Activated CD4-positive, alpha-beta memory T cell treated with anti-CD3 and anti-CD28 coated beads for 36 hours (primary cell): ENCODE results near the gene COPRS. TPM values are rescaled to one million over a fixed set of nuclear protein-coding genes. Genes with fewer than 3 reads are reported as not detected.
A peak's percentile ranks its signal among the peaks of the same experiment; 100 is the strongest.
"Not testable (repeated sequence)": the region's sequence is repeated elsewhere in the genome, so short reads cannot be mapped to it uniquely, and the experiment has no call there.

ENCODE experiments used
- CTCF ChIA-PET: fragments of 350-600 bp; sonication (Branson Sonifier 250); formaldehyde crosslinking; loops from one replicate; lab custom pipeline; 2021; ENCODE audit warnings: antibody characterized with exemption, inconsistent platforms; lab: Charles Lee
- POLR2A ChIA-PET: fragments of 350-600 bp; sonication (Branson Sonifier 250); formaldehyde crosslinking; loops from one replicate; lab custom pipeline; 2021; ENCODE audit warnings: antibody characterized with exemption; lab: Charles Lee
- DNase-seq: peaks from one replicate; pipeline ENCODE4 v3.0.0-alpha.2; 2020
- H3K27ac Mint-ChIP-seq: one replicate; pipeline ENCODE4 v1.8.0; 2021; ENCODE audit warnings: mixed read lengths
- H3K27me3 Mint-ChIP-seq: one replicate; pipeline ENCODE4 v1.8.0; 2021; ENCODE audit warnings: mixed read lengths
- H3K36me3 Mint-ChIP-seq: one replicate; pipeline ENCODE4 v1.8.0; 2021; ENCODE audit warnings: mixed read lengths
- H3K4me1 Mint-ChIP-seq: one replicate; pipeline ENCODE4 v1.8.0; 2021; ENCODE audit warnings: low read depth, mixed read lengths
- H3K4me3 Mint-ChIP-seq: one replicate; pipeline ENCODE4 v1.8.0; 2021; ENCODE audit warnings: mild to moderate bottlenecking, mixed read lengths
- H3K9me3 Mint-ChIP-seq: one replicate; pipeline ENCODE4 v1.8.0; 2021; ENCODE audit warnings: mixed read lengths
- intact Hi-C: fragments of 100-400 bp; cut with micrococcal nuclease; formaldehyde crosslinking; loops from one replicate; pipeline ENCODE4 v1.15.1; 2023
- total RNA-seq, 2 experiments: library from RNA; stranded (reverse); gene quantifications; one replicate each; pipeline ENCODE4 v1.2.3, GENCODE V29; 2021

The COPRS gene
- total RNA-seq, 2 experiments from 2014 or later = 49.6 to 50.3 TPM

GRCh38 chr17:31843070-31843745 is 15.8 kb downstream of the COPRS start:
- Mint-ChIP-seq H3K27me3 (peaks cover 4% of the 10 kb centered on the region), H3K4me3 (no peak overlapping the region), H3K36me3 (no peaks in the 10 kb centered on the region), H3K9me3 (no peaks in the 10 kb centered on the region), H3K4me1 (no peaks in the 10 kb centered on the region), H3K27ac (no peak overlapping the region)
- no peak for DNase-seq
- ChIA-PET POLR2A (no interaction called here), CTCF (interaction anchor here (0.6 to 4.7 kb wide), 29 partner anchors 10 to 778 kb away, joined by 3 to 48 read pairs (median 5); partner anchors contain the start of gene COPRS)
- intact Hi-C loops = loop anchor here (5.0 kb wide), 2 partner anchors 296 to 406 kb away; no protein-coding TSS in a partner anchor

GRCh38 chr17:31842195-31843069 is 16.6 kb downstream of the COPRS start:
- peaks cover 4% of the 10 kb centered on the region for H3K27me3 Mint-ChIP-seq
- peak; percentile 74 for DNase-seq
- POLR2A ChIA-PET = no interaction called here
- no peaks in the 10 kb centered on the region for H3K36me3 Mint-ChIP-seq
- no peak overlapping the region for H3K4me3 Mint-ChIP-seq
- intact Hi-C loops = loop anchor here (5.0 kb wide), 2 partner anchors 295 to 405 kb away; no protein-coding TSS in a partner anchor
- no peaks in the 10 kb centered on the region for H3K4me1 Mint-ChIP-seq
- no peaks in the 10 kb centered on the region for H3K9me3 Mint-ChIP-seq
- H3K27ac Mint-ChIP-seq = no peak overlapping the region
- CTCF ChIA-PET = interaction anchor here (0.6 to 4.7 kb wide), 30 partner anchors 10 to 777 kb away, joined by 3 to 48 read pairs (median 5); partner anchors contain the start of gene COPRS

- H3K9me3 Mint-ChIP-seq = no peaks in the 10 kb centered on the region
- intact Hi-C loops = loop anchor here (5.0 kb wide), 2 partner anchors 295 to 405 kb away; no protein-coding TSS in a partner anchor
- no peak overlapping the region for H3K27ac Mint-ChIP-seq
- CTCF ChIA-PET = interaction anchor here (0.9 to 4.7 kb wide), 25 partner anchors 9 to 460 kb away, joined by 3 to 48 read pairs (median 5); partner anchors contain the start of gene COPRS
- peaks cover 4% of the 10 kb centered on the region for H3K27me3 Mint-ChIP-seq
- H3K4me3 Mint-ChIP-seq = no peak overlapping the region
- no peaks in the 10 kb centered on the region for H3K36me3 Mint-ChIP-seq
- no peak for DNase-seq
- H3K4me1 Mint-ChIP-seq = no peaks in the 10 kb centered on the region
- POLR2A ChIA-PET = no interaction called here
These were observed 17.2 kb downstream of the COPRS start for GRCh38 chr17:31841850-31842194.

DNA sequence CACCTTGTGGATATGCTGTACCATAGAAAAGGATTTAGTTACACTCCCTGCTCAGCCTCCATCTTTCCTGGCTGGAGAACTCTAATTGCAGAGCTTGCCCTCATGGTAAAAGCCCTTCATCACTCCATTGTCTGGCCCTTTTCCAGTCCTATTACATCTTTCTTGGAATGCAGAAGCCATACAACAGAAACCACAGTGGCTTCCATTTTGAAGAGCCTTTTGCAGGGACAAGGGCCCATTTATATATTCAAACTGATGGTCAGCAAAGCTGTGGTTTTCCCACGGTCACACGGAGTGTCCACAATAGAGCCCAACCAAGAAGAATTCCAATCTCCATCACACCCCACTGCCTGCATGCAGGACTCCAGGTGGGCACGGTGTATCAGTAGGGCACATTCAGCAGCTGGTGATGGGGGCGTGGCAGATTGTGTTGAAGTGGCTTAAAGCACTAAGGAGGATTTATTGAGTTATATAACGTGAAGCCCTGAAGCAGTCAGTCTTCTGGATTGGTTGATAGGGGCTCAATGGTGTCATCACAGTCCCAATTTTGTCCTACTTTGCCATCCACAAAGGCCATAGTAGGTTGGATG is 20.3 kb downstream of the COPRS start:
- no peaks in the 10 kb centered on the region for H3K9me3 Mint-ChIP-seq
- H3K27me3 Mint-ChIP-seq = peaks cover 5% of the 10 kb centered on the region
- no peak overlapping the region for H3K4me3 Mint-ChIP-seq
- CTCF ChIA-PET = no interaction called here
- no peak for DNase-seq
- H3K36me3 Mint-ChIP-seq = no peaks in the 10 kb centered on the region
- peaks cover 4% of the 10 kb centered on the region for H3K4me1 Mint-ChIP-seq
- POLR2A ChIA-PET = no interaction called here
- no peak overlapping the region for H3K27ac Mint-ChIP-seq
- intact Hi-C loops = no loop called here

DNA sequence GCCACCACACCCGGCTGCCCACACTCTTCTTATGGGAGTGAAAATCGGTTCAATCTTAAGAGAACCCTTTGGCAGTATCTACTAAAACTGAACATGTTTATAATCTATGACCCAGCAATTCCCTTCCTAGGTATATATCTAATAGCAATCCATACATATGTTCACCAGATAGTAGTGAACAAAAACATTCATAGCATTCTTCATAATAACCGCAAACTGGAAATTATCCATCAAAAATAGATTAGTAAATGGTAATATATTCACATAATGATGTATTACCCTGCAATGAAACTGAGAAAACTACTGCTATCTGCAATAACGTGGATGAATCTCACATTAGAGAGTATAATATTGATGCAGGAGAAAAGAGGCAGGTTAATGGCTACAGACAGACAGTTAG is 23.1 kb downstream of the COPRS start:
- H3K36me3 Mint-ChIP-seq = no peaks in the 10 kb centered on the region
- no peak overlapping the region for H3K27ac Mint-ChIP-seq
- H3K4me3 Mint-ChIP-seq = no peak overlapping the region
- H3K9me3 Mint-ChIP-seq = no peaks in the 10 kb centered on the region
- peaks cover 4% of the 10 kb centered on the region for H3K4me1 Mint-ChIP-seq
- ChIA-PET CTCF (interaction anchor here (0.6 kb wide), 1 partner anchor 38 kb away, joined by 4 read pairs; no protein-coding TSS in a partner anchor), POLR2A (no interaction called here)
- no peak for DNase-seq
- H3K27me3 Mint-ChIP-seq = peaks cover 5% of the 10 kb centered on the region
- intact Hi-C loops = no loop called here

DNA sequence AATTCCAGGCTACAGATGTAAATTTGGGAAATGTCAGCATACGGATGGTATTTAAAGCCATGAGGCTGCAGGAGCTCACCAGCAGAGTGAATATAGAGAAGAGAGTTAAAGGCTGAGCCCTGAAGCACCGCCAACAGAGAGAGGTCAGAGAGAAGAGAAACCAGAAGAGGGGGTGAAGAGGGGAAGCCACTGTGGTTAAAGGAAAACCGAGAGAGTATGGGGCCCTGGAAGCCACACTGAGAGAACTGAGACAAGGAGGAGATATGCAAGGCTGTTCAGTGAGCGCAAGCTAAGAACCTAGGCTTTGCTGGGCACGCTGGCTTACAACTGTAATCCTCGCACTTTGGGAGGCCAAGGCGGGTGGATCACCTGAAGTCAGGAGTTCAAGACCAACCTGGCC is 24.6 kb downstream of the COPRS start:
- CTCF ChIA-PET = interaction anchor here (0.6 to 1.1 kb wide), 2 partner anchors 13 to 397 kb away, joined by 3 to 4 read pairs; no protein-coding TSS in a partner anchor
- no peak overlapping the region for H3K27ac Mint-ChIP-seq

DNA sequence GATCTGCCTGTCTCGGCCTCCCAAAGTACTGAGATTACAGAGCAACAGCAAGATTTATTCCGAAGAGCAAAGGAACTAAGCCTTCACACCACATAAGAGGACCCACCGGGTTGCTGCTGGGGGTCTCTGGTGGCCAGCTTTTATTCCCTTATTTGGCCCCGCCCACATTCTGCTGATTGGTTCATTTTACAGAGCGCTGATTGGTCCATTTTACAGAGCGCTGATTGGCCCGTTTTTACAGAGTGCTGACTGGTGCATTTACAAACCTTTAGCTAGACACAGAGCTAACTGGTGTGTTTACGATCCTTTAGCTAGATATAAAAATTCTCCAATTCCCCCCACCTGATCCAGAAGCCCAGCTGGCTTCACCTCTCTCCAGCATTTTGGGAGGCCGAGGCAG is 26.3 kb downstream of the COPRS start:
- Mint-ChIP-seq H3K9me3 (no peaks in the 10 kb centered on the region), H3K4me3 (no peak overlapping the region), H3K27me3 (peaks cover 1% of the 10 kb centered on the region), H3K27ac (no peak overlapping the region), H3K36me3 (no peaks in the 10 kb centered on the region), H3K4me1 (peaks cover 4% of the 10 kb centered on the region)
- POLR2A ChIA-PET = no interaction called here
- CTCF ChIA-PET = interaction anchor here (1.1 kb wide), 1 partner anchor 10 kb away, joined by 4 read pairs; no protein-coding TSS in a partner anchor
- intact Hi-C loops = no loop called here
- no peak for DNase-seq

More for the DNA sequence above, 24.6 kb downstream of the COPRS start:
- peaks cover 4% of the 10 kb centered on the region for H3K4me1 Mint-ChIP-seq
- H3K27me3 Mint-ChIP-seq = peaks cover 1% of the 10 kb centered on the region
- no peaks in the 10 kb centered on the region for H3K9me3 Mint-ChIP-seq
- H3K4me3 Mint-ChIP-seq = no peak overlapping the region
- DNase-seq = no peak
- no peaks in the 10 kb centered on the region for H3K36me3 Mint-ChIP-seq
- POLR2A ChIA-PET = no interaction called here
- intact Hi-C loops = no loop called here

DNA sequence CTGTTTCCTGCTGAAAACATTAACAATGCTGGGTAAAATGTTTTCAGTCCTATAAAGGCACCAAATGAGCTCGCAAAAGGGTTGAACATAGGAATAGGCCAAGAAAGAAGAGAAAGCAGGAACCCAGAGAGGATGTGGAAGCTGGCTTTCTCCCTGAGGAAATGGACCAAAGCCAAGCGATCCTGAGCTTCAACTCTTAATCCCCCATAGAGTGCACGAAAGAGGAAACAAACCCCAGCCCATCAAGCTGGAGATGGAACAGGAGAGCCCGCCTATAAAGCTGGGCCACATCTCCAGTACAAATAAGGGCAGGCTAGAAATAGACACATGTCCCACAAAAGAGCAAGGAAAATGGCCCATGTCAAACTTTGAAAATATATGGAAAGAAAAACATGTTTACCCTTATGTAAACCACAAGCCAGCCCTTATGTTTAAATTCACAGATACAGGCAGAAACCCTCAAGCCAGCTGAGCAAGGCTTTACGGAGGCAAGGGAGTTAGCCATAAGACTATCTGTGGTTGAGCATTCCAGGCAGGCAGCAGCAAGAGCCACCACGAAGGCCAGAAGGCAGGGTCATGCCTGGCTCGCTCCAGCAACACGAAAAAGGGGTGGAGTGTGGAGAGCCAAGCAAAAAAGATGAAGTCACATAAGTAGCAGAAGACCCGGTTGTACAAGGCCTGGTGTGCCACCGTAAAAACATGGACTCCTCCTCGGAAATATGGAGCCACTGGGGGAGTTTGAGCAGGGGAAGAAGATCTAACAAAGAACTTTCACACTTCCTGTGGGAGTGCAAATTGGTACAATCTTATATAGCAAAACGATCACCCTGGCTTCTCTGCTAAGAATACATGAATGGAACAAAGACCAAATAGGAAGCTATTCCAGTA is 27.8 kb downstream of the COPRS start:
- no peaks in the 10 kb centered on the region for H3K36me3 Mint-ChIP-seq
- DNase-seq = no peak
- H3K9me3 Mint-ChIP-seq = no peaks in the 10 kb centered on the region
- H3K4me1 Mint-ChIP-seq = peaks cover 4% of the 10 kb centered on the region
- intact Hi-C loops = no loop called here
- peaks cover 1% of the 10 kb centered on the region for H3K27me3 Mint-ChIP-seq
- POLR2A ChIA-PET = no interaction called here
- H3K27ac Mint-ChIP-seq = no peak overlapping the region
- CTCF ChIA-PET = interaction anchor here (0.6 to 2.3 kb wide), 2 partner anchors 11 to 363 kb away, joined by 3 to 15 read pairs; no protein-coding TSS in a partner anchor
- H3K4me3 Mint-ChIP-seq = no peak overlapping the region

DNA sequence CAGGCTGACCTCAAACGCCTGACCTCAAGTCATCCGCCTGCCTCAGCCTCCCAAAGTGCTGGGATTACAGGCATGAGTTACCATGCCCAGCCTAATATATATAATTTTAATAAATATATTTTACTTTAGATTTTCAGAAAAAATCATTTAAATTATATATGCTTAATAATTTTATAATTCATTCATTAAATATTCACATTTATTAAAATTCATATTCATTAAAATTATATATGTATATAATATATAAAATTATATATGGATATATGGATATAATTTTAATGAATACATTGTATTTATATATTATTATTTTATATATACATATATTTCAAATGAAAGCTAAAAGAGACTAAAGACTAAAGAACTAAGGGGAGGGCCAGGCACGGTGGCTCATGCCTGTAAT is 29.4 kb downstream of the COPRS start:
- intact Hi-C loops = no loop called here

GRCh38 chr17:31828955-31829354 is 30.1 kb downstream of the COPRS start:
- H3K36me3 Mint-ChIP-seq, CTCF ChIA-PET, H3K27me3 Mint-ChIP-seq, POLR2A ChIA-PET, H3K27ac Mint-ChIP-seq, H3K4me3 Mint-ChIP-seq, H3K9me3 Mint-ChIP-seq, H3K4me1 Mint-ChIP-seq, intact Hi-C loops, DNase-seq: not testable (repeated sequence)

More for the DNA sequence above, 29.4 kb downstream of the COPRS start:
- Mint-ChIP-seq H3K9me3 (no peaks in the 10 kb centered on the region), H3K36me3 (no peaks in the 10 kb centered on the region), H3K4me3 (no peak overlapping the region), H3K4me1 (peaks cover 4% of the 10 kb centered on the region), H3K27ac (no peak overlapping the region), H3K27me3 (no peaks in the 10 kb centered on the region)
- ChIA-PET CTCF (interaction anchor here (2.3 kb wide), 1 partner anchor 13 kb away, joined by 15 read pairs; no protein-coding TSS in a partner anchor), POLR2A (no interaction called here)
- no peak for DNase-seq
